Left lobe of liver (tissue), 2 donors: ENCODE measurements around the gene MYT1. TPM values are rescaled to one million over a fixed set of nuclear protein-coding genes. Genes with fewer than 3 reads are reported as not detected.

ENCODE experiments used
- ATAC-seq: fragments of 200-7000 bp; cut with Tn5 transposase; one replicate; pipeline ENCODE4 v1.9.1; 2020; ENCODE audit warnings: mild to moderate bottlenecking, moderate library complexity
- DNase-seq: peaks from one replicate; pipeline ENCODE4 v3.0.0-alpha.2; 2020; ENCODE audit warnings: low spot score
- total RNA-seq: library from RNA; stranded (reverse); gene quantifications from one replicate; pipeline ENCODE4 v1.2.1, GENCODE V29; 2021
- donor health status: DM: no; HTN: no; CAD: no; lungs with moderate emphysema.
- donor health status: DM: no; HTN: yes; CAD: no.

Gene MYT1
- total RNA-seq, 1 donor from 2014 or later: not detected

- DNase-seq (no peak), ATAC-seq (no peak)
Observed at GRCh38 chr20:64139199-64140060, 24.8 kb upstream of the MYT1 start.

GRCh38 chr20:64140061-64140931 is 24.0 kb upstream of the MYT1 start:
- DNase-seq (no peak), ATAC-seq (no peak)

GRCh38 chr20:64140956-64141355 is 23.3 kb upstream of the MYT1 start:
- no peak for DNase-seq
- ATAC-seq: no peak

DNA sequence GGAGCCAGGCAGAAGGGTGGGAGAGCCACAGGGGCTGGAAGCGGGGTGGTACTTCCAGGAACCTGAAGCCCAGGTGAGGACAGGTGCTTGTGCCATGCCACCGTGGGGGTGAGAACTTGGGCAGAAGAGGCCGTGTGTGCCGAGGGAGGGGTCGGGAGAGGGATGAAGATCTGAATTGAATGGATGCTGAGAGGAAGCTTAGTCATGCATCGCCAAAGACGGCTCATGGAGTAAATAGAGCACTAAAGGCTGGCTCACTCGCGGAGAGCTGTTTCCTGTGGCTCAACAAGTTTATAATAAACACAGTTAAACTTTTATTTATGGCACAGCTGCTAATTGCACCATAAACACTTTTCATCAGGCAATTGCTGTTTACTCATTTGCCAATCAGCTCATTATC is 21.7 kb upstream of the MYT1 start:
- ATAC-seq (no peak), DNase-seq (no peak)

GRCh38 chr20:64143018-64143801 is 21.0 kb upstream of the MYT1 start:
- no peak for ATAC-seq
- DNase-seq: no peak

DNA sequence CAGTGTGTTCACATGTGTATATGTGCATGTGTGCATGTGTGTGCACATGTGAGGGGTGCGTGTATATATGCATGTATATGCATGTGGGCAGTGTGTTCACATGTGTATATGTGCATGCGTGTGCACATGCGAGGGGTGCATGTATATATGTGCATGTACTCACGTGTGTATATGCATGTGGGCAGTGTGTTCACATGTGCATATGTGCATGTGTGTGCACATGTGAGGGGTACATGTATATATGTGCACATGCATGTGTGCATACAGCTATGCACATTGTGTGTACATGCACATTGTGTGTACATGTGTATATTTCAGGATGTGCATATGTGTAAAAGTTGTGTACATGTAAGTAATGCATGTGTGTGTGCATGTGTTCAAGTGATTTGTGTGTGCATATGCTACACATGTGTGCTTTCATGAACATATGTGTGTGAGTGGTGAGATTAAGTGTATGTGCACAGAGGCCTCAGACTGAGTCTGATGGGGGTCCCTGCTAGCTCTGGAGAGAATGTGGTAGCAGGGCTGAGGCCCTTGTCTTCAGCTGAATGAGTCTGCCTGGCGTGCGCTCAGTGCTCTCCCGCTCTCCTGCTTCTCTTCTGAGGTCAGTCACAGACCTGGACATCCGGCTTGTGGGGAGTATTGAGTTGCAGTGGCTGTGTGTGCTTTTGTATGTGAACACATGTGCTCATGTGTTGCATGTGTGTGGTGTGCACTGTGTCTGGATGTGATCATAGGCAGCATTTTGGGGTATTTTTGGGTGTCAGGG is 19.9 kb upstream of the MYT1 start:
- DNase-seq (no peak), ATAC-seq (no peak)

GRCh38 chr20:64145458-64146300 is 18.6 kb upstream of the MYT1 start:
- DNase-seq: no peak
- ATAC-seq: no peak

DNA sequence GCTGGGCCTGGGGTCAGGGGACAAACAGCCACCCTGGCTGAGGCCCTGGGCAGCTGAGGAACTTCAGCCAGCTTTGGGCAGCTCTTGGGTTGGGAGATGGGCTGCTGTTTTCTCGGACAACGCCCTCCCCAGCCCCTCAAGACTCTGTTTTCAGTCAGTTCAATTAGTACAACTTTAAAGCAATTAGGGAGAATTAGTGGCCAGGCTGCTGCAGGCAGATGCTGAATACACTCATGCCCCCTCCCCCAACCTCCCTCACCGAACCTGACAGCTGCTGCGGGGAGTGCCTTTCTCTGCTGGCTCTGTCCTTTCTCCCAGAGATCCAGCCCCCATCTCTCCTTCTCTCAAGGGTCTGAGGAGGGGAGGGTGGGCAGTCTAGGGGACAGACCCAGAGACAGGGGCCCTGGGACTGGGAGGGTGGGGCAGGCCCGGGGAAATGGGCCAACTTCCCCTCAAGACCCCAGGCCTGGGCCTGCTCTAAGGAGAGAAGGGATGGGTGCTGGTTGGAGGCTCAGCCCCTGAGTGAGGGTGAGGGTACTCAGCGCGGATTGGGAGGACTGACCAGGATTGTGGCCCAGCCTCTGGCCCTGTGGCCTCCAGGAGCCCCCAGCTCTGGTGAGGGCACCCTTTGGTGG is 17.8 kb upstream of the MYT1 start:
- ATAC-seq: no peak
- DNase-seq: no peak

DNA sequence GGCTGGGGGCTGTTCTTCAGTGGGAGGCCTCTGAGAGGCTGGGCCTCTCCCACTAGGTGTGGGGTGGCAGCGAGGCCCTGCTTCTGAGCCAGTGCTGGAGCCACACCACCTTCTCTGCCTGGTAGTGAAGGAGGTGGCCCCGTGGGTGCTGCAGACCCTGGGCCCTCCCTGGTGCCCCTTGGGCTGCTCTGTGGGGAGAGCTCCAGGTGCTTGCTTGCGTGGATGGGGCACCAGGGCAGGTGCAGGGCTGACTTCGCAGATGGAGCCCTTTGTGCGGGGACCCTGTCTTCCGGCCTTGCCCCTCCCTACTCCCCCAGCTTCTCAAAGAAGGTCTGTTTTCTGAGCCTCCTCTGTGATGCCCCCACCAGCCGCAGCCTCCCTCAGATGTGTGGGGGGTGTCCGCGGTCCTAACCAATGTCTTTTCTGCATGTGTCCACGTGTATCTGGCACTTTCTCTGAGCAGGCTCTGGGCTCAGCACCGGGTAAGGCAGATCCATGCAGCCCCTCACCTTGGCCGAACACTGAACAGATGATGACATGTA is 17.2 kb upstream of the MYT1 start:
- DNase-seq: no peak

GRCh38 chr20:64148581-64148980 is 15.7 kb upstream of the MYT1 start:
- ATAC-seq (no peak), DNase-seq (no peak)

More for the DNA sequence above, 17.2 kb upstream of the MYT1 start:
- ATAC-seq: no peak

- no peak for ATAC-seq
- no peak for DNase-seq
Observed at GRCh38 chr20:64149141-64149540, 15.1 kb upstream of the MYT1 start.

DNA sequence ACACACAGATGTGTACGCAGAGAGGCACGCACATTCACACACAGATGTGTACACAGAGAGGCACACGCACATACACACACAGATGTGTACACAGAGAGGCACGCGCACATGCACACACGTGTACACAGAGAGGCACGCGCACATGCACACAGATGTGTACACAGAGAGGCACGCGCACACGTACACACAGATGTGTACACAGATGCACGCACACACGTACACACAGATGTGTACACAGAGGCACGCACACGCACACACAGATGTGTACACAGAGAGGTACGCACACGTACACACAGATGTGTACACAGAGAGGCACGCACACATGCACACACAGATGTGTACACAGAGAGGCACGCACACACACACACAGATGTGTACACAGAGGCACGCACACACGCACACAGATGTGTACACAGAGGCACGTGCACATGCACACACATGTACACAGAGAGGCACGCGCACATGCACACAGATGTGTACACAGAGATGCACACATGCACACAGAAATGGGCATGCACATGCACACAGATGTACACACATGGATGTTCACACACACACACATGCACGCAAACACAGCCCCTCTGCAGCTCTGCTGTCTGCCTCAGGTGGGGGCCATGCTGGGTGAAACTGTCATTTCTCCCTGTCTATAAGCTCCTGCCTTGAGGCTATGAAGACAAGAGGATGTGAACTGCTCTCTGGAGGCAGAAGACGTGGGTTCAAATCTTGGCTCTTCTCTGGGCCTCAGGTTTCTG is 14.3 kb upstream of the MYT1 start:
- no peak for DNase-seq
- no peak for ATAC-seq

- DNase-seq (no peak), ATAC-seq (no peak)
Observed at GRCh38 chr20:64150756-64151632, 13.3 kb upstream of the MYT1 start.

GRCh38 chr20:64151633-64152530 is 12.4 kb upstream of the MYT1 start:
- DNase-seq (no peak), ATAC-seq (no peak)

DNA sequence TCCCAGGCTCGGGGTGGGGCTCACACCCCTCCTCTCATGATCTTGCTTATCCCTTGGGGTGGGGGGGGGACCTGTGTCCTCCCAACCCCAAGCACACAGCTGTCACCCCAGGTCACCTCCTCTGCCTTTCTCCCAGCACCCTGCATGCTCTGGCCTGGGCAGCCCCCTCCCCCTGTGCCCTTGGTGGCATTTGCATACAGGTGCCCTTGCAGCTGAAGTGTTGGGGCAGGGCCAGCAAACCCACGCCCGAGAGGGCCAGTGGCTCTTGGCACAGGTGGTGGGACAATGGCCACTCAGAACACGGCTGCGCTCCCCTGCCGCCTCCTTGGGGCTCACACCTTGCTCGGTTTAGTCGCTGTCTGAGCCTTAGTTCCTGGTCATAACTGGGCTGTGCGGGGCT is 11.3 kb upstream of the MYT1 start:
- DNase-seq (no peak), ATAC-seq (no peak)

DNA sequence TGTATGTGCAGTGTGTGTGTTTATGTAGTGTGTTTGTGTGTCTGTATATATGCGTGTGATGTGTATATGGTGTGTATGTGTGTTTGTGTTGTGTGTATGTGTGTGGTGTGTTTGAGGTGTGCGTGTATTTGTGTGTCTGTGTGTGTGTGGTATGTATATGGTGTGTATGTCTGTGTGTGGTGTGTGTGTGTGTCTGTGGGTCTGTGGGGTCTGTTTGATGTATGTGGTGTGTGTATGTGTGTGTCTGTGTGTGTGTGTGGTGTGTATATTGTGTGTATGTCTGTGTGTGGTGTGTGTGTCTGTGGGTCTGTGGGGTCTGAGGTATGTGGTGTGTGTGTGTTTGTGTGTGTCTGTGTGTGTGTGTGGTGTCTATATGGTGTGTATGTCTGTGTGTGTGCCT is 10.8 kb upstream of the MYT1 start:
- DNase-seq: no peak
- ATAC-seq: no peak
